ENCODE data around the gene HSDL2. TPM values are rescaled to one million over a fixed set of nuclear protein-coding genes. Genes with fewer than 3 reads are reported as not detected.

Gene HSDL2
- total RNA-seq, 1 donor from 2014 or later, result 21.1 TPM

DNA sequence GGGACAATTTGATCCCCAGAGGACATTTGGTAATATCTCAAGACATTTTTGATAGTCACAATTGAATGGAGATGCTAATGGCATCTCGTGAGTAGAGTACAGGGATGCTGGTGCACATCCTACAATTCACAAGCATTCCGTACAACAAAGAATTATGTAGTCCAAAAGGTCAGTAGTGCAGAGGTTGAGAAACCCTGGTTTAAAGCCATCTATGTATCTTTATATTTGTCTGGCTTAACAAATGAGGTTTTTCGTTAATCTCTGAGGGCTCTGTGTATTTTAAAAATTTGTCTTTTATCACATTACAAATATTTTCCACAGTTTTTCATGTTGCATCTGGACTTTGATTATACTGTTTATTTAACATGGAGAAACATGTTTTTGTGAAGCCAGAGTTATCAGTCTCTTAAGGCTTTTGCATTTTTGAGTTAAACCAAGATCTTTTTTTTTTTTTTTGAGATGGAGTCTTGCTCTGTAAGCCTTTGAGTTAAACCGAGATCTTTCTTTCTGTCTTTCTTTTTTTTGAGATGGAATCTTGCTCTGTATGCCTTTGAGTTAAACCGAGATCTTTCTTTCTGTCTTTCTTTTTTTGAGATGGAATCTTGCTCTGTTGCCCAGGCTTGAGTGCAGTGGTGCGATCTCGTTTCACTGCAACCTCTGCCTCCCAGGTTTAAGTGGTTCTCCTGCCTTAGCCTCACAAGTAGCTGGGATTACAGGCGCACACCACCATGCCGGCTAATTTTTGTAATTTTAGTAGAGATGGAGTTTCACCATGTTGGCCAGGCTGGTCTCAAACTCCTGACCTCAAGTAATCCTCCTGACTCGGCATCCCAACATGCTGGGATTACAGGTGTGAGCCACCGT lies 2.8 kb downstream of the HSDL2 start:
- H3K4me1 Mint-ChIP-seq (ENCODE audit: low read depth, unreplicated experiment), result peaks cover 6% of the 10 kb centered on the region
- no peak overlapping the region for H3K4me3 Mint-ChIP-seq (ENCODE audit: unreplicated experiment)
- no peaks in the 10 kb centered on the region for H3K9me3 ChIP-seq (ENCODE audit: insufficient read depth, low read depth, low read length)
- no peak overlapping the region for H3K4me3 ChIP-seq (ENCODE audit: insufficient read depth, low read depth, low read length)
- no peaks in the 10 kb centered on the region for H3K36me3 Mint-ChIP-seq (ENCODE audit: low read depth, unreplicated experiment)
- no peak overlapping the region for H2AFZ ChIP-seq (ENCODE audit: low read depth, low read length)
- DNase-seq (ENCODE audit: low read depth) (no peak), FAIRE-seq (no peak)
- no peak overlapping the region for H3K27ac ChIP-seq (ENCODE audit: low read depth, low read length)
- no peak overlapping the region for H3K4me2 ChIP-seq (ENCODE audit: low read length)
- H3K27me3 Mint-ChIP-seq (ENCODE audit: low read depth, unreplicated experiment), result no peaks in the 10 kb centered on the region
- H3K36me3 ChIP-seq (ENCODE audit: insufficient read depth, low read length), result no peaks in the 10 kb centered on the region
- peaks cover 24% of the 10 kb centered on the region for H3K79me2 ChIP-seq (ENCODE audit: insufficient read depth, low read length)
- peaks cover 3% of the 10 kb centered on the region for H3K4me1 ChIP-seq (ENCODE audit: insufficient read depth, low read length)
- H4K20me1 ChIP-seq (ENCODE audit: insufficient read depth, low read length), result peaks cover 3% of the 10 kb centered on the region
- H3K9me3 Mint-ChIP-seq (ENCODE audit: unreplicated experiment), result no peaks in the 10 kb centered on the region
- no peaks in the 10 kb centered on the region for H3K27me3 ChIP-seq (ENCODE audit: insufficient read depth, low read length)
- TF ChIP-seq, protein P1, sequence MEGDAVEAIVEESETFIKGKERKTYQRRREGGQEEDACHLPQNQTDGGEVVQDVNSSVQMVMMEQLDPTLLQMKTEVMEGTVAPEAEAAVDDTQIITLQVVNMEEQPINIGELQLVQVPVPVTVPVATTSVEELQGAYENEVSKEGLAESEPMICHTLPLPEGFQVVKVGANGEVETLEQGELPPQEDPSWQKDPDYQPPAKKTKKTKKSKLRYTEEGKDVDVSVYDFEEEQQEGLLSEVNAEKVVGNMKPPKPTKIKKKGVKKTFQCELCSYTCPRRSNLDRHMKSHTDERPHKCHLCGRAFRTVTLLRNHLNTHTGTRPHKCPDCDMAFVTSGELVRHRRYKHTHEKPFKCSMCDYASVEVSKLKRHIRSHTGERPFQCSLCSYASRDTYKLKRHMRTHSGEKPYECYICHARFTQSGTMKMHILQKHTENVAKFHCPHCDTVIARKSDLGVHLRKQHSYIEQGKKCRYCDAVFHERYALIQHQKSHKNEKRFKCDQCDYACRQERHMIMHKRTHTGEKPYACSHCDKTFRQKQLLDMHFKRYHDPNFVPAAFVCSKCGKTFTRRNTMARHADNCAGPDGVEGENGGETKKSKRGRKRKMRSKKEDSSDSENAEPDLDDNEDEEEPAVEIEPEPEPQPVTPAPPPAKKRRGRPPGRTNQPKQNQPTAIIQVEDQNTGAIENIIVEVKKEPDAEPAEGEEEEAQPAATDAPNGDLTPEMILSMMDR (IDR thresholded peaks at IDR 0.05; ENCODE audit: insufficient read depth, low read depth, low read length), result no peak
- TF ChIP-seq EZH2 (IDR thresholded peaks at IDR 0.05; ENCODE audit: insufficient read depth, low read length), result no peak
- no peak overlapping the region for H3K9ac ChIP-seq (ENCODE audit: low read length)
- H3K27ac Mint-ChIP-seq (ENCODE audit: unreplicated experiment), result no peak overlapping the region

DNA sequence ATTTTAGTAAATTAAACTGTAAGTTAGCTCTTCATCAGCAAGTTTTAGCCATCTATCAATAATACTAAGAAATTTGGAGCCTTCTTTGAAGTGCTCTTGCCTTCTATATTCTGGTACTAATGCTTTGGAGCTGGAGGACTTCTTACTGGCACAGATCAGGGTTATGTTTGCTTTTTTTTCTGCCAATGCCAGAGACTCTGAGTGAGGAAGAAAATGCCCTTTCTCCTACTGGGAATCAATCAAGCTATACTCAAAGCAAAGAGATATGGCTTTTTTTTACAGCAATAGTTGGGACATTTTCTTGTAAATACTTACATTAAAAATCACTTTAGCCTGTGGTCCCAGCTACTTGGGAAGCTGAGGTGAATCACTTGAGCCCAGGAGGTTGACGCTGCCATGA lies 4.3 kb downstream of the HSDL2 start:
- TF ChIP-seq EZH2 (IDR thresholded peaks at IDR 0.05; ENCODE audit: insufficient read depth, low read length), result no peak
- TF ChIP-seq, protein P1 (IDR thresholded peaks at IDR 0.05; ENCODE audit: insufficient read depth, low read depth, low read length), result no peak
- Histone ChIP-seq H2AFZ (ENCODE audit: low read depth, low read length) (no peak overlapping the region), H3K4me3 (ENCODE audit: insufficient read depth, low read depth, low read length) (no peak overlapping the region), H3K9ac (ENCODE audit: low read length) (no peak overlapping the region), H4K20me1 (ENCODE audit: insufficient read depth, low read length) (peaks cover 3% of the 10 kb centered on the region), H3K27me3 (ENCODE audit: insufficient read depth, low read length) (no peaks in the 10 kb centered on the region), H3K79me2 (ENCODE audit: insufficient read depth, low read length) (peaks cover 27% of the 10 kb centered on the region), H3K9me3 (ENCODE audit: insufficient read depth, low read depth, low read length) (no peaks in the 10 kb centered on the region), H3K4me2 (ENCODE audit: low read length) (no peak overlapping the region), H3K36me3 (ENCODE audit: insufficient read depth, low read length) (no peaks in the 10 kb centered on the region), H3K4me1 (ENCODE audit: insufficient read depth, low read length) (no peaks in the 10 kb centered on the region), H3K27ac (ENCODE audit: low read depth, low read length) (no peak overlapping the region)
- Mint-ChIP-seq H3K36me3 (ENCODE audit: low read depth, unreplicated experiment) (no peaks in the 10 kb centered on the region), H3K27me3 (ENCODE audit: low read depth, unreplicated experiment) (no peaks in the 10 kb centered on the region), H3K4me3 (ENCODE audit: unreplicated experiment) (no peak overlapping the region), H3K27ac (ENCODE audit: unreplicated experiment) (no peak overlapping the region), H3K4me1 (ENCODE audit: low read depth, unreplicated experiment) (no peaks in the 10 kb centered on the region), H3K9me3 (ENCODE audit: unreplicated experiment) (no peaks in the 10 kb centered on the region)
- FAIRE-seq (no peak), DNase-seq (ENCODE audit: low read depth) (no peak)

DNA sequence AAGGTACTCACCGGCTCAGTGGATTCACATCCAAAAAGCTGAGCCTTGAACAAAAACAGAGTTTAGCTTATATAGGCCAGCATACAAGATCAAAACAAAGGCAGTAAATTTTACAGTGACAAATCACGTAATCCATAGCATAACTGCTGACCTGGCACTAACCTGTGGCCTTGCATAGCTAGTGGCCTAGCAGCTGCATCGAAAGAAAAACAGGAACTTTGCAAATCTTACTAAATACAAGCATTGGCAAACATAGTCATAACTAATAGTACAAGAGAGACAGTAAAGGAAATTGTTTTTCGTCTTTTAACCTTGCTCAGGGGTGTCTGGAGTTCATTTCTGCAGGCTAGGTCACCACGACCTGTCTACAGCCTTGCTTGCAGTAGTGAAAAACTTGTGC lies 4.8 kb downstream of the HSDL2 start:
- DNase-seq (ENCODE audit: low read depth), result no peak
- H3K36me3 Mint-ChIP-seq (ENCODE audit: low read depth, unreplicated experiment), result no peaks in the 10 kb centered on the region
- Histone ChIP-seq H3K9me3 (ENCODE audit: insufficient read depth, low read depth, low read length) (no peaks in the 10 kb centered on the region), H3K4me1 (ENCODE audit: insufficient read depth, low read length) (no peaks in the 10 kb centered on the region), H3K27ac (ENCODE audit: low read depth, low read length) (no peak overlapping the region), H3K36me3 (ENCODE audit: insufficient read depth, low read length) (no peaks in the 10 kb centered on the region), H3K79me2 (ENCODE audit: insufficient read depth, low read length) (peaks cover 27% of the 10 kb centered on the region), H3K4me2 (ENCODE audit: low read length) (no peak overlapping the region), H4K20me1 (ENCODE audit: insufficient read depth, low read length) (peaks cover 3% of the 10 kb centered on the region), H3K4me3 (ENCODE audit: insufficient read depth, low read depth, low read length) (no peak overlapping the region), H3K27me3 (ENCODE audit: insufficient read depth, low read length) (no peaks in the 10 kb centered on the region), H2AFZ (ENCODE audit: low read depth, low read length) (no peak overlapping the region), H3K9ac (ENCODE audit: low read length) (no peak overlapping the region)
- H3K9me3 Mint-ChIP-seq (ENCODE audit: unreplicated experiment), result no peaks in the 10 kb centered on the region
- H3K4me1 Mint-ChIP-seq (ENCODE audit: low read depth, unreplicated experiment), result no peaks in the 10 kb centered on the region
- H3K27me3 Mint-ChIP-seq (ENCODE audit: low read depth, unreplicated experiment), result no peaks in the 10 kb centered on the region
- no peak for FAIRE-seq
- H3K27ac Mint-ChIP-seq (ENCODE audit: unreplicated experiment), result no peak overlapping the region
- TF ChIP-seq EZH2 (IDR thresholded peaks at IDR 0.05; ENCODE audit: insufficient read depth, low read length), result no peak
- TF ChIP-seq, protein P1 (IDR thresholded peaks at IDR 0.05; ENCODE audit: insufficient read depth, low read depth, low read length), result no peak
- no peak overlapping the region for H3K4me3 Mint-ChIP-seq (ENCODE audit: unreplicated experiment)
